NCI-H446 (cell line): ENCODE data around the gene MORN5.
A peak's percentile ranks its signal among the peaks of the same experiment; 100 is the strongest.

ENCODE experiments used
- DNase-seq, 2 experiments: peaks; one replicate each; lab custom pipeline; 2025; lab: John Stamatoyannopoulos, UW

Gene MORN5

GRCh38 chr9:122192261-122192875 is 32.7 kb downstream of the MORN5 start:
- no peak for DNase-seq

GRCh38 chr9:122192914-122193525 is 33.3 kb downstream of the MORN5 start:
- no peak for DNase-seq

GRCh38 chr9:122193651-122194050 is 33.9 kb downstream of the MORN5 start:
- DNase-seq: no peak

GRCh38 chr9:122195875-122196274 is 36.2 kb downstream of the MORN5 start:
- no peak for DNase-seq

DNA sequence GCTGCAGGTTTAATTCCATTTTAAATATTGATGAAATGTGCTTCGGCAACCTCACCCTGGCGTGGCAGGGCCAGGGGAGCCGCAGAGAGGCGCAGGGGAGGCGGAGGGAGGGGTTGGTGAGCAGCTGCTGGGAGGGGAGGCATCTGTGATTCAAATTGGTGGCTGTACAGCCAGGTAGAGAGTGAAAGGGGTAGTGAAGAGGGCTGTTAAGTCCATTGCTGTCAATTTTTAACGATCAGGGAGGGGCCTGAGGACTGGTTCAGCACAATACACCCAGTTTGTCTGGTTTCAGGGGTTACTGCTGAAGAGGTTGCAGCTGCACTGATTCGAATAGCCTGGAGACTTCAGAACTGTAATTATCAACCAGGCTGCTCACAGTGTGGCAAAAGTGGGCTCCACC is 37.7 kb downstream of the MORN5 start:
- DNase-seq: no peak

- DNase-seq: no peak
Measured at GRCh38 chr9:122197882-122198281, 38.2 kb downstream of the MORN5 start.

GRCh38 chr9:122200960-122201595 is 41.4 kb downstream of the MORN5 start:
- peak in 1 of 2 experiments; percentile 0 for DNase-seq

DNA sequence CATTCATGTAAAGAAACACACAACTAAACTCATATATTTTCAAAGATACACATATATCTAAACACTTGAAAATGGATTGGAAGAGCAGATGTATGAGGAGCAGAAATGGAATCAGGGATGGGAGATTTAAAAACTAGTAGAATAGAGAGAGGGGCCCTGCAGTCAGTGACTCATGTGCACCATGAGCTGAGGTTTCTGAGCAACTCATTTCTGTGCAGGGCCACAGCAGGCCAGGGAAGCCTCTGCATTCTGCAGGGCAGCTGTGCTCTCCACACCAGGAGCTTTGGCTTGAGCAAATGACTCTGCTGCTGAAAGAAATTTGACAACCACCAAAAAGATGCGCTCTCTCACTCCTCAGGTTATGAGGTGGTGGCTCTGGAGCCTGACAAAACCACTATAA is 41.9 kb downstream of the MORN5 start:
- no peak for DNase-seq

GRCh38 chr9:122202111-122202510 is 42.4 kb downstream of the MORN5 start:
- DNase-seq: no peak

- DNase-seq: no peak
Measured at GRCh38 chr9:122204055-122204454, 44.3 kb downstream of the MORN5 start.

GRCh38 chr9:122204491-122204890 is 44.8 kb downstream of the MORN5 start:
- no peak for DNase-seq

GRCh38 chr9:122205176-122205575 is 45.5 kb downstream of the MORN5 start:
- DNase-seq: no peak

DNA sequence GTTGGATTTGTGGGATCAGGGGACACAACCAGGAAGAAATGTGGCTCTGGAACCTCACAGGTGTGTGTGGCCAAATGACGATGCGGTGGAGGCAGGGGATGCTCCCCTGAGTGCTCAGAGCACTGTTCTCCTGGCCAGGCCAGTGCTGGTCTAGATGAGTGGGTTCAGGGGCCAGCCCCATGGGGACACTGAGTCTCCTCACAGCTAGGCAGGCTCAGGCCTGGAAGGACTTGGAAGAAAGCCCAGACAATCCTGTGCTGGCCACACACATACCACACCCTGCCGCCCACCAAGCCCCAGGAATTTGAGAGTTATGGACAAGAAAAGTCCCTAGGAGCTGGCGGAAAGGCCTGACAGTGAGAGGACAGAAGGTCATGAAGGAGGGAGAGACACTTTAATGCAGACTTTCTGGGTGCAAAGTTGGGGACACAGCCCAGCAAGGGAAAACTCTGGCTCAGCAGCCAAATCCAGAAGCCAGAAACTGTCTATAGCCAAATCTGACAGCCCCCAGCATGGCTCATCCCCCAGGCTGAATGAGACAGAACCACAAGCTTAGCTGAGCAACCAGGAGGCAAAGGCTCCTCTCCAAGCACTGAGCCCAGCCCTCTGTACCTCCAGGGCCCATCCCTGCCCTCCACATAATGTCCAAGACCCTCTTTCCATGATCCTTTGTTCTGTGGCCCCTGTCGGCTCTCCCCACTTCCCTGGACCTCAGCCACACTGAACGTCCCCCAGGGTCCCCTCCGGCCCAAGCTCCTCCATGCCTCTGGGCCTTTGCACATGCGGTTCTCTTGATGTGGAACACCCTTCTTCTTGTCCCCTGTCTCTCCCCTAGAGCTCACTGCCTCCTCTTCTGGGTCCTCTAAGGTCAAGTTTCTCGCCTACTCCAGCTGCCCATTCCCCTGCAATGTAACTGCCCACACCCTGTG is 46.7 kb downstream of the MORN5 start:
- DNase-seq: no peak

- DNase-seq: no peak
Measured at GRCh38 chr9:122207096-122207495, 47.4 kb downstream of the MORN5 start.

DNA sequence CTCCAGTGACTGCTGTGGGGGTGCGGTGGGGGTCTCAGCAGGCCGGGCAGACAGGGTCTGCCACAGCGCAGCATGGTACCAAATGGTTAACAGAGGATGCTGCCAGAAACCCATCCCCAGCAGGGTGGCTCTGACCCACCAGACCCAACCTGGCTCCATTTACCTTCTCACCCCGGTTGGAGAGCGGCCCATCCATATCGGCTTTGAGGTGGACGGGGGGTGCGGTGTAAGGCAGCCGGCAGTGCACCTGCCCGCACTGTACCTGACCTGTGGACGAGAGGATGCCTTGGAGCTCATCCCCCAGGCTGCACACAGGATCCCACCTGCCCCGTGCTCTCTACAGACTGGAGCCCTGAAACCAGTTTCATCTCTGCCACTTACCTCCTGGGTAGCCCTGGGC is 49.7 kb downstream of the MORN5 start:
- no peak for DNase-seq

DNA sequence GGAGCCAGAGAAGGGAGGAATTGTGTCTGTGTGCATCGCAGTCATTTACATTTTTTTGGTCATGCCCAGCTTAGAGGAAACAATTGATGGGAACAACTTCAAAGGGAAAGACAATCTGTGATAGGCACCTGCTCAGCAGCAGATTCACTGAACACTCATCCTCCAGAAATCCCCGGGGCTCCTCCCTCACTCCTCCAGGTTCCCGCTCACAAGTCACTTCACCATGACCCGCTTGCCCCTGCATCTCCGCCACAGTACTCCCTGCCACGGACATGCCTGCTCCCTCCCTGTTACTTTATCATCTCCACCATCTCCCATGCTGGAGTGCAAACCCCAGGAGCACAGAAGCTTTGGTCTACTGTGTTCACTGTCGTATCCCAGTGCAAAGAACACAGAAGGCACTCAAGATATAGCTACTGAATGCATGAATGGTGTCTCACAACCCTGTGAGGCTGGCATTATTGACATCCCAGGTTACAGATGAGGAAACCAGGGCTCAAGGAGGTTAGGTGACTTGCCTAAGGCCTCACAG is 52.8 kb downstream of the MORN5 start:
- DNase-seq: no peak

GRCh38 chr9:122213102-122213588 is 53.4 kb downstream of the MORN5 start:
- DNase-seq: no peak

- DNase-seq: no peak
Measured at GRCh38 chr9:122213589-122214413, 54.1 kb downstream of the MORN5 start.

DNA sequence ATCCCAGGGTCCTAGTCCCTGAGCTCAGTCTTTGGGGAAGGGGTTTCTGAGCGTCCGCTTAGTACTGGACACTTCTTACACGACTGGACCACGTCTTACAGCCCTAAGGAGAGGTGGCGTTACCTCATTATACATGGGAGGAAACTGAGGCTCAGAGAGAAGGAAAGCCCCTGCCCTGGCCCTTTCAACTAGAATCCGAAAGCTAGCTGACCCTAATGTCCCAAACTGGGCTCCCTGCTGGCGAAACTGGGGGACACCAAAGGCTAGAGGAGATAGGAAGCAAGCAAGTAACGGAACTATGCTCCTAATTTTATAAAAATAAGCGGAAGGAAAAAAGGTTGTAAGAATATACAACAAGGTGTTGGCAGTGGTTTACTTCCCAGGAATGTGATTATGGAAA is 54.8 kb downstream of the MORN5 start:
- no peak for DNase-seq

GRCh38 chr9:122215663-122216062 is 56.0 kb downstream of the MORN5 start:
- no peak for DNase-seq

GRCh38 chr9:122216138-122216797 is 56.6 kb downstream of the MORN5 start:
- DNase-seq: no peak
